ENCODE results near the gene NCOR1. TPM values are rescaled to one million over a fixed set of nuclear protein-coding genes. Genes with fewer than 3 reads are reported as not detected.

The NCOR1 gene
- total RNA-seq, 5 donors from 2014 or later (not counting 1 experiment from before 2014, with no cell fraction given), result 134 to 173 (median 152) TPM

GRCh38 chr17:16050844-16051243 is 164.5 kb downstream of the NCOR1 start:
- Mint-ChIP-seq H3K4me1 (peaks cover 14 to 26% (median 16%) of the 10 kb centered on the region in 3 donors), H3K36me3 (peaks cover 60% of the 10 kb centered on the region), H3K9me3 (no peaks in the 10 kb centered on the region), H3K27me3 (no peaks in the 10 kb centered on the region), H3K4me3 (no peak overlapping the region), H3K27ac (no peak overlapping the region)
- POLR2A ChIA-PET, result no interaction called here
- Histone ChIP-seq H3K4me1 (ENCODE audit: control insufficient read depth in 1 of 2, extremely low read depth in 1 of 2, insufficient read depth in 2 of 2, low read length in 2 of 2) (no peaks in the 10 kb centered on the region), H3K9me3 (no peaks in the 10 kb centered on the region), H3K36me3 (ENCODE audit: control insufficient read depth in 2 of 2, extremely low read depth in 1 of 2, insufficient read depth in 1 of 2, low read length in 1 of 2) (peaks cover 8 to 55% of the 10 kb centered on the region in 2 donors), H3K27ac (ENCODE audit: low read length) (no peak overlapping the region), H3K4me3 (ENCODE audit: control insufficient read depth in 1 of 2, extremely low read depth in 1 of 2, low read length in 1 of 2) (no peak overlapping the region), H3K27me3 (replicated peaks in 1 of 2; ENCODE audit: control insufficient read depth in 2 of 2, extremely low read depth in 1 of 2, insufficient read depth in 2 of 2, low read length in 1 of 2) (no peaks in the 10 kb centered on the region)
- WGBS (ENCODE audit: insufficient coverage), result 100% methylated on average over 2 of the region's 6 CpGs
- DNase-seq (no peak), ATAC-seq (replicated peaks in 1 of 4) (no peak)
- CTCF ChIA-PET, result no interaction called here

- no peak overlapping the region for H3K4me3 Mint-ChIP-seq
- POLR2A ChIA-PET, result no interaction called here
- Histone ChIP-seq H3K27ac (ENCODE audit: low read length) (no peak overlapping the region), H3K27me3 (replicated peaks in 1 of 2; ENCODE audit: control insufficient read depth in 2 of 2, extremely low read depth in 1 of 2, insufficient read depth in 2 of 2, low read length in 1 of 2) (no peaks in the 10 kb centered on the region), H3K4me1 (ENCODE audit: control insufficient read depth in 1 of 2, extremely low read depth in 1 of 2, insufficient read depth in 2 of 2, low read length in 2 of 2) (no peaks in the 10 kb centered on the region), H3K36me3 (ENCODE audit: control insufficient read depth in 2 of 2, extremely low read depth in 1 of 2, insufficient read depth in 1 of 2, low read length in 1 of 2) (peaks cover 16 to 61% of the 10 kb centered on the region in 2 donors), H3K4me3 (ENCODE audit: control insufficient read depth in 1 of 2, extremely low read depth in 1 of 2, low read length in 1 of 2) (no peak overlapping the region), H3K9me3 (no peaks in the 10 kb centered on the region)
- H3K4me1 Mint-ChIP-seq, result peaks cover 6 to 13% (median 10%) of the 10 kb centered on the region in 3 donors
- H3K36me3 Mint-ChIP-seq, result peaks cover 52% of the 10 kb centered on the region
- H3K27me3 Mint-ChIP-seq, result no peaks in the 10 kb centered on the region
- ATAC-seq (replicated peaks in 1 of 4) (no peak), DNase-seq (no peak)
- CTCF ChIA-PET, result interaction anchor here in 1 of 2 donors (0.6 kb wide), 1 partner anchor 126 kb away, joined by 4 read pairs; no protein-coding TSS in a partner anchor
- 98% methylated on average over 8 of the region's 14 CpGs for WGBS (ENCODE audit: insufficient coverage)
- H3K27ac Mint-ChIP-seq, result no peak overlapping the region
- H3K9me3 Mint-ChIP-seq, result no peaks in the 10 kb centered on the region
Measured at GRCh38 chr17:16048811-16049449, 166.4 kb downstream of the NCOR1 start.

- no CpG with 5 or more reads among the region's 3 CpGs for WGBS (ENCODE audit: insufficient coverage)
- H3K4me1 ChIP-seq (ENCODE audit: control insufficient read depth in 1 of 2, extremely low read depth in 1 of 2, insufficient read depth in 2 of 2, low read length in 2 of 2), result no peaks in the 10 kb centered on the region
- H3K27ac Mint-ChIP-seq, result peak overlapping the region in 1 of 2 donors; percentile 38
- no peaks in the 10 kb centered on the region for H3K4me1 Mint-ChIP-seq
- no peak overlapping the region for H3K27ac ChIP-seq (ENCODE audit: low read length)
- no peaks in the 10 kb centered on the region for H3K27me3 ChIP-seq (replicated peaks in 1 of 2; ENCODE audit: control insufficient read depth in 2 of 2, extremely low read depth in 1 of 2, insufficient read depth in 2 of 2, low read length in 1 of 2)
- no peak for ATAC-seq (replicated peaks in 1 of 4)
- POLR2A ChIA-PET, result interaction anchor here in 1 of 2 donors (0.5 to 0.9 kb wide), 2 partner anchors 17 to 35 kb away, joined by 3 to 5 read pairs; no protein-coding TSS in a partner anchor
- H3K27me3 Mint-ChIP-seq, result no peaks in the 10 kb centered on the region
- H3K36me3 Mint-ChIP-seq, result peaks cover 53% of the 10 kb centered on the region
- no peaks in the 10 kb centered on the region for H3K9me3 Mint-ChIP-seq
- no peak overlapping the region for H3K4me3 ChIP-seq (ENCODE audit: control insufficient read depth in 1 of 2, extremely low read depth in 1 of 2, low read length in 1 of 2)
- peaks cover 16 to 75% of the 10 kb centered on the region in 2 donors for H3K36me3 ChIP-seq (ENCODE audit: control insufficient read depth in 2 of 2, extremely low read depth in 1 of 2, insufficient read depth in 1 of 2, low read length in 1 of 2)
- no peak overlapping the region for H3K4me3 Mint-ChIP-seq
- no peak for DNase-seq
- H3K9me3 ChIP-seq, result no peaks in the 10 kb centered on the region
- CTCF ChIA-PET, result no interaction called here
Measured at GRCh38 chr17:16046966-16047365, 168.4 kb downstream of the NCOR1 start.

DNA sequence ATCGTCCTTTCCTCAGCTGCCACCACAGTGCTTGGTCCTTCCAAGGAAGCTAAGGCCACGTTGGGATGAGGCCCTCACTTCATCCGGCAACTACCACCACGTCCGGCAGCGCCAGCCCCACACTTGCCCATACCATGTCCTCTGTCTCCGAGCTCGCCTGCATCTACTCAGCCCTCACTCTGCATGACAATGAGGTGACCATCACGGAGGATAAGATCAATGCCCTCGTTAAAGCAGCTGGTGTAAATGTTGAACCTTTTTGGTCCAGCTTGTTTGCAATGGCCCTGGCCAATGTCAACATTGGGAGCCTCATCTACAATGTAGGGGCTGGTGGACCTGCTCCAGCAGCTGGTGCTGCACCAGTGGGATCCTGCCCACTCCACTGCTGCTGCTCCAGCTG is 170.8 kb downstream of the NCOR1 start:
- H3K27ac ChIP-seq (ENCODE audit: low read length), result no peak overlapping the region
- DNase-seq, result no peak
- H3K4me3 ChIP-seq (ENCODE audit: control insufficient read depth in 1 of 2, extremely low read depth in 1 of 2, low read length in 1 of 2), result no peak overlapping the region
- H3K4me1 ChIP-seq (ENCODE audit: control insufficient read depth in 1 of 2, extremely low read depth in 1 of 2, insufficient read depth in 2 of 2, low read length in 2 of 2), result no peaks in the 10 kb centered on the region
- no peaks in the 10 kb centered on the region for H3K27me3 Mint-ChIP-seq
- no peaks in the 10 kb centered on the region for H3K9me3 ChIP-seq
- no peaks in the 10 kb centered on the region for H3K9me3 Mint-ChIP-seq
- no peaks in the 10 kb centered on the region for H3K27me3 ChIP-seq (replicated peaks in 1 of 2; ENCODE audit: control insufficient read depth in 2 of 2, extremely low read depth in 1 of 2, insufficient read depth in 2 of 2, low read length in 1 of 2)
- POLR2A ChIA-PET, result interaction anchor here in 1 of 2 donors (0.6 kb wide), 1 partner anchor 24 kb away, joined by 3 read pairs; no protein-coding TSS in a partner anchor
- CTCF ChIA-PET, result no interaction called here
- no peak for ATAC-seq (replicated peaks in 1 of 4)
- H3K36me3 ChIP-seq (ENCODE audit: control insufficient read depth in 2 of 2, extremely low read depth in 1 of 2, insufficient read depth in 1 of 2, low read length in 1 of 2), result peaks cover 18 to 82% of the 10 kb centered on the region in 2 donors
- no peak overlapping the region for H3K4me3 Mint-ChIP-seq
- H3K27ac Mint-ChIP-seq, result peak overlapping the region in 1 of 2 donors; percentile 39
- peaks cover 0 to 2% (median 0%) of the 10 kb centered on the region in 3 donors for H3K4me1 Mint-ChIP-seq
- 98% methylated on average over 9 of the region's 10 CpGs for WGBS (ENCODE audit: insufficient coverage)
- peaks cover 60% of the 10 kb centered on the region for H3K36me3 Mint-ChIP-seq

GRCh38 chr17:16040710-16041251 is 174.6 kb downstream of the NCOR1 start:
- Mint-ChIP-seq H3K27ac (peak overlapping the region in 1 of 2 donors; percentile 52), H3K4me1 (peaks cover 0 to 10% (median 8%) of the 10 kb centered on the region in 3 donors), H3K27me3 (no peaks in the 10 kb centered on the region), H3K4me3 (no peak overlapping the region), H3K9me3 (no peaks in the 10 kb centered on the region), H3K36me3 (peaks cover 64% of the 10 kb centered on the region)
- POLR2A ChIA-PET, result no interaction called here
- H3K4me3 ChIP-seq (ENCODE audit: control insufficient read depth in 1 of 2, extremely low read depth in 1 of 2, low read length in 1 of 2), result no peak overlapping the region
- H3K27ac ChIP-seq (ENCODE audit: low read length), result no peak overlapping the region
- H3K27me3 ChIP-seq (replicated peaks in 1 of 2; ENCODE audit: control insufficient read depth in 2 of 2, extremely low read depth in 1 of 2, insufficient read depth in 2 of 2, low read length in 1 of 2), result no peaks in the 10 kb centered on the region
- ATAC-seq (replicated peaks in 1 of 4), result no peak
- H3K4me1 ChIP-seq (ENCODE audit: control insufficient read depth in 1 of 2, extremely low read depth in 1 of 2, insufficient read depth in 2 of 2, low read length in 2 of 2), result no peaks in the 10 kb centered on the region
- H3K9me3 ChIP-seq, result no peaks in the 10 kb centered on the region
- 97% methylated on average over 3 of the region's 4 CpGs for WGBS (ENCODE audit: insufficient coverage)
- peaks cover 18 to 81% of the 10 kb centered on the region in 2 donors for H3K36me3 ChIP-seq (ENCODE audit: control insufficient read depth in 2 of 2, extremely low read depth in 1 of 2, insufficient read depth in 1 of 2, low read length in 1 of 2)
- CTCF ChIA-PET, result no interaction called here
- no peak for DNase-seq

GRCh38 chr17:16037636-16038035 is 177.7 kb downstream of the NCOR1 start:
- H3K4me1 Mint-ChIP-seq, result peaks cover 0 to 12% (median 8%) of the 10 kb centered on the region in 3 donors
- Histone ChIP-seq H3K4me1 (ENCODE audit: control insufficient read depth in 1 of 2, extremely low read depth in 1 of 2, insufficient read depth in 2 of 2, low read length in 2 of 2) (no peaks in the 10 kb centered on the region), H3K27me3 (replicated peaks in 1 of 2; ENCODE audit: control insufficient read depth in 2 of 2, extremely low read depth in 1 of 2, insufficient read depth in 2 of 2, low read length in 1 of 2) (no peaks in the 10 kb centered on the region), H3K36me3 (ENCODE audit: control insufficient read depth in 2 of 2, extremely low read depth in 1 of 2, insufficient read depth in 1 of 2, low read length in 1 of 2) (peaks cover 10 to 81% of the 10 kb centered on the region in 2 donors), H3K4me3 (ENCODE audit: control insufficient read depth in 1 of 2, extremely low read depth in 1 of 2, low read length in 1 of 2) (no peak overlapping the region), H3K27ac (ENCODE audit: low read length) (no peak overlapping the region), H3K9me3 (no peaks in the 10 kb centered on the region)
- H3K27me3 Mint-ChIP-seq, result no peaks in the 10 kb centered on the region
- H3K9me3 Mint-ChIP-seq, result no peaks in the 10 kb centered on the region
- DNase-seq, result no peak
- CTCF ChIA-PET, result no interaction called here
- peak overlapping the region; percentile 35 to 69 for H3K27ac Mint-ChIP-seq
- no peak for ATAC-seq (replicated peaks in 1 of 4)
- POLR2A ChIA-PET, result interaction anchor here in 1 of 2 donors (0.6 kb wide), 1 partner anchor 14 kb away, joined by 4 read pairs; no protein-coding TSS in a partner anchor
- H3K36me3 Mint-ChIP-seq, result peaks cover 69% of the 10 kb centered on the region
- H3K4me3 Mint-ChIP-seq, result no peak overlapping the region
